Measurements from ENCODE around the gene ARL4C.

- TF ChIP-seq, protein P1, sequence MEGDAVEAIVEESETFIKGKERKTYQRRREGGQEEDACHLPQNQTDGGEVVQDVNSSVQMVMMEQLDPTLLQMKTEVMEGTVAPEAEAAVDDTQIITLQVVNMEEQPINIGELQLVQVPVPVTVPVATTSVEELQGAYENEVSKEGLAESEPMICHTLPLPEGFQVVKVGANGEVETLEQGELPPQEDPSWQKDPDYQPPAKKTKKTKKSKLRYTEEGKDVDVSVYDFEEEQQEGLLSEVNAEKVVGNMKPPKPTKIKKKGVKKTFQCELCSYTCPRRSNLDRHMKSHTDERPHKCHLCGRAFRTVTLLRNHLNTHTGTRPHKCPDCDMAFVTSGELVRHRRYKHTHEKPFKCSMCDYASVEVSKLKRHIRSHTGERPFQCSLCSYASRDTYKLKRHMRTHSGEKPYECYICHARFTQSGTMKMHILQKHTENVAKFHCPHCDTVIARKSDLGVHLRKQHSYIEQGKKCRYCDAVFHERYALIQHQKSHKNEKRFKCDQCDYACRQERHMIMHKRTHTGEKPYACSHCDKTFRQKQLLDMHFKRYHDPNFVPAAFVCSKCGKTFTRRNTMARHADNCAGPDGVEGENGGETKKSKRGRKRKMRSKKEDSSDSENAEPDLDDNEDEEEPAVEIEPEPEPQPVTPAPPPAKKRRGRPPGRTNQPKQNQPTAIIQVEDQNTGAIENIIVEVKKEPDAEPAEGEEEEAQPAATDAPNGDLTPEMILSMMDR (IDR thresholded peaks at IDR 0.05; ENCODE audit: low read length), result no peak
- TF ChIP-seq EZH2 (optimal IDR thresholded peaks at IDR 0.05; ENCODE audit: low read depth, low read length) (no peak), EZH2phosphoT487 (IDR thresholded peaks at IDR 0.05; ENCODE audit: low read length) (no peak)
Observed at GRCh38 chr2:234474654-234475053, 22.2 kb downstream of the ARL4C start.
